Activated CD8-positive, alpha-beta T cell treated with anti-CD3 and anti-CD28 coated beads for 36 hours (primary cell): ENCODE data around the gene VCAN. TPM values are rescaled to one million over a fixed set of nuclear protein-coding genes. Genes with fewer than 3 reads are reported as not detected.

Experiments used
- ATAC-seq: fragments of 200-7000 bp; cut with Tn5 transposase; one replicate; pipeline ENCODE4 v1.10.0; 2021; ENCODE audit warnings: mild to moderate bottlenecking, moderate library complexity
- CTCF ChIA-PET: fragments of 350-600 bp; sonication (Branson Sonifier 250); formaldehyde crosslinking; loops from one replicate; lab custom pipeline; 2021; ENCODE audit warnings: antibody characterized with exemption; lab: Charles Lee
- POLR2A ChIA-PET: fragments of 350-600 bp; sonication (Branson Sonifier 250); formaldehyde crosslinking; loops from one replicate; lab custom pipeline; 2021; ENCODE audit warnings: antibody characterized with exemption; lab: Charles Lee
- DNase-seq: peaks from one replicate; pipeline ENCODE4 v3.0.0-alpha.2; 2020
- H3K27ac Mint-ChIP-seq: one replicate; pipeline ENCODE4 v1.8.0; 2021; ENCODE audit warnings: mild to moderate bottlenecking, mixed read lengths
- H3K27me3 Mint-ChIP-seq: one replicate; pipeline ENCODE4 v1.8.0; 2021; ENCODE audit warnings: mixed read lengths
- H3K36me3 Mint-ChIP-seq: one replicate; pipeline ENCODE4 v1.8.0; 2021; ENCODE audit warnings: low read depth, mixed read lengths
- H3K4me1 Mint-ChIP-seq: one replicate; pipeline ENCODE4 v1.8.0; 2021; ENCODE audit warnings: low read depth, mixed read lengths
- H3K4me3 Mint-ChIP-seq: one replicate; pipeline ENCODE4 v1.8.0; 2021; ENCODE audit warnings: mild to moderate bottlenecking, moderate library complexity, mixed read lengths
- H3K9me3 Mint-ChIP-seq: one replicate; pipeline ENCODE4 v1.8.0; 2021; ENCODE audit warnings: mixed read lengths
- CTCF ChIP-seq: fragments of 200-600 bp; IDR thresholded peaks from one replicate; pipeline ENCODE4 v1.8.0; 2022; ENCODE audit warnings: antibody characterized with exemption, mild to moderate bottlenecking
- intact Hi-C: fragments of 100-400 bp; cut with micrococcal nuclease; formaldehyde crosslinking; loops from one replicate; pipeline ENCODE4 v1.10.0; 2022
- total RNA-seq, 2 experiments: library from RNA; stranded (reverse); gene quantifications; one replicate each; pipeline ENCODE4 v1.2.3, GENCODE V29; 2021

VCAN gene
- total RNA-seq, 2 experiments from 2014 or later: not detected

GRCh38 chr5:83503662-83504061 is 32.1 kb downstream of the VCAN start:
- H3K36me3 Mint-ChIP-seq: no peaks in the 10 kb centered on the region
- ATAC-seq (no peak), DNase-seq (no peak)
- no peak for TF ChIP-seq CTCF
- no peak overlapping the region for H3K27ac Mint-ChIP-seq
- CTCF ChIA-PET: interaction anchor here (0.7 kb wide), 1 partner anchor 21 kb away, joined by 3 read pairs; no protein-coding TSS in a partner anchor
- peaks cover 4% of the 10 kb centered on the region for H3K9me3 Mint-ChIP-seq
- peaks cover 5% of the 10 kb centered on the region for H3K27me3 Mint-ChIP-seq
- H3K4me3 Mint-ChIP-seq: no peak overlapping the region
- no peaks in the 10 kb centered on the region for H3K4me1 Mint-ChIP-seq
- intact Hi-C loops: no loop called here
- POLR2A ChIA-PET: interaction anchor here (0.7 kb wide), 1 partner anchor 23 kb away, joined by 3 read pairs; no protein-coding TSS in a partner anchor

- H3K4me3 Mint-ChIP-seq: no peak overlapping the region
- H3K9me3 Mint-ChIP-seq: peaks cover 4% of the 10 kb centered on the region
- H3K36me3 Mint-ChIP-seq: no peaks in the 10 kb centered on the region
- intact Hi-C loops: no loop called here
- ATAC-seq: no peak
- no peak for TF ChIP-seq CTCF
- H3K4me1 Mint-ChIP-seq: no peaks in the 10 kb centered on the region
- DNase-seq: no peak
- no peak overlapping the region for H3K27ac Mint-ChIP-seq
- ChIA-PET CTCF (no interaction called here), POLR2A (no interaction called here)
- peaks cover 5% of the 10 kb centered on the region for H3K27me3 Mint-ChIP-seq
Measured at GRCh38 chr5:83507431-83507830, 35.9 kb downstream of the VCAN start.

- no peak overlapping the region for H3K27ac Mint-ChIP-seq
Measured at GRCh38 chr5:83509540-83509939, 38.0 kb downstream of the VCAN start.

GRCh38 chr5:83510260-83510659 is 38.7 kb downstream of the VCAN start:
- no peak for TF ChIP-seq CTCF
- DNase-seq (no peak), ATAC-seq (no peak)
- no peaks in the 10 kb centered on the region for H3K36me3 Mint-ChIP-seq
- no peak overlapping the region for H3K27ac Mint-ChIP-seq
- H3K4me3 Mint-ChIP-seq: no peak overlapping the region
- ChIA-PET CTCF (interaction anchor here (1.3 kb wide), 1 partner anchor 37 kb away, joined by 3 read pairs; no protein-coding TSS in a partner anchor), POLR2A (no interaction called here)
- peaks cover 5% of the 10 kb centered on the region for H3K27me3 Mint-ChIP-seq
- H3K9me3 Mint-ChIP-seq: peaks cover 4% of the 10 kb centered on the region
- no peaks in the 10 kb centered on the region for H3K4me1 Mint-ChIP-seq
- intact Hi-C loops: no loop called here

More at GRCh38 chr5:83509540-83509939, 38.0 kb downstream of the VCAN start:
- DNase-seq: no peak
- Mint-ChIP-seq H3K27me3 (peaks cover 5% of the 10 kb centered on the region), H3K4me1 (no peaks in the 10 kb centered on the region), H3K9me3 (peaks cover 4% of the 10 kb centered on the region), H3K36me3 (no peaks in the 10 kb centered on the region), H3K4me3 (no peak overlapping the region)
- intact Hi-C loops: no loop called here
- no peak for ATAC-seq
- no peak for TF ChIP-seq CTCF
- POLR2A ChIA-PET: no interaction called here
- CTCF ChIA-PET: interaction anchor here (1.3 kb wide), 1 partner anchor 36 kb away, joined by 3 read pairs; no protein-coding TSS in a partner anchor

- ATAC-seq (no peak), DNase-seq (no peak)
- CTCF ChIA-PET: no interaction called here
- POLR2A ChIA-PET: no interaction called here
- H3K36me3 Mint-ChIP-seq: no peaks in the 10 kb centered on the region
- intact Hi-C loops: no loop called here
- no peak overlapping the region for H3K4me3 Mint-ChIP-seq
- no peak for TF ChIP-seq CTCF
- H3K4me1 Mint-ChIP-seq: no peaks in the 10 kb centered on the region
- no peaks in the 10 kb centered on the region for H3K9me3 Mint-ChIP-seq
- no peak overlapping the region for H3K27ac Mint-ChIP-seq
- peaks cover 4% of the 10 kb centered on the region for H3K27me3 Mint-ChIP-seq
Measured at GRCh38 chr5:83512061-83512745, 40.7 kb downstream of the VCAN start.
